Activated CD4-positive, alpha-beta T cell treated with anti-CD3 and anti-CD28 coated beads, Interleukin-2, amount 50 U/mL, for 4 hours (primary cell): Measurements from ENCODE around the gene KNL1.
"Not testable (repeated sequence)": the region's sequence is repeated elsewhere in the genome, so short reads cannot be mapped to it uniquely, and the experiment has no call there.

Experiments
- DNase-seq, 2 experiments: peaks; one replicate each; pipeline ENCODE4 v3.0.0-alpha.2; 2020

Gene KNL1

GRCh38 chr15:40593588-40594428, at the start of gene KNL1:
Gene KNL1 (plus strand): TSS chr15:40594249. CDS start chr15:40602932, 8,683 bp downstream.
- DNase-seq = peak; percentile 79 to 82

GRCh38 chr15:40545457-40545856, 48.6 kb upstream of the KNL1 start:
- DNase-seq = no peak

- DNase-seq = no peak
These were observed 45.4 kb upstream of the KNL1 start for GRCh38 chr15:40548610-40549009.

- DNase-seq = no peak
These were observed 44.2 kb upstream of the KNL1 start for GRCh38 chr15:40549894-40550293.

GRCh38 chr15:40550341-40551037, 43.6 kb upstream of the KNL1 start:
- no peak for DNase-seq

- no peak for DNase-seq
These were observed 39.9 kb upstream of the KNL1 start for GRCh38 chr15:40554161-40554525.

GRCh38 chr15:40555876-40556275, 38.2 kb upstream of the KNL1 start:
- DNase-seq = no peak

- no peak for DNase-seq
These were observed 34.9 kb upstream of the KNL1 start for GRCh38 chr15:40558952-40559742.

GRCh38 chr15:40562691-40563090, 31.4 kb upstream of the KNL1 start:
- no peak for DNase-seq

- DNase-seq = no peak
These were observed 30.6 kb upstream of the KNL1 start for GRCh38 chr15:40563426-40563825.

- DNase-seq = peak; percentile 91 to 92
These were observed 29.3 kb upstream of the KNL1 start, which contains the start of gene CCDC32 for GRCh38 chr15:40564591-40565332. Gene CCDC32 (minus strand): TSS chr15:40565042. CDS start chr15:40563015, 2,027 bp downstream.

- no peak for DNase-seq
These were observed 28.5 kb upstream of the KNL1 start for GRCh38 chr15:40565333-40566238.

- no peak for DNase-seq
These were observed 26.9 kb upstream of the KNL1 start for GRCh38 chr15:40567111-40567510.

GRCh38 chr15:40569129-40569953, 24.7 kb upstream of the KNL1 start, which contains the start of gene RPUSD2:
Gene RPUSD2 (plus strand): TSS chr15:40569299. CDS start chr15:40569338, 39 bp downstream.
- DNase-seq = peak; percentile 89 to 91

GRCh38 chr15:40575113-40575512, 18.9 kb upstream of the KNL1 start:
- no peak for DNase-seq

GRCh38 chr15:40576914-40577313, 17.1 kb upstream of the KNL1 start:
- not testable (repeated sequence) for DNase-seq

- no peak for DNase-seq
These were observed 15.2 kb upstream of the KNL1 start for GRCh38 chr15:40578892-40579291.

GRCh38 chr15:40581796-40582195, 12.3 kb upstream of the KNL1 start:
- DNase-seq = not testable (repeated sequence)

- DNase-seq = no peak
These were observed 11.3 kb upstream of the KNL1 start for GRCh38 chr15:40582726-40583246.

- no peak for DNase-seq
These were observed 9.9 kb upstream of the KNL1 start for GRCh38 chr15:40584191-40584590.
